NOMO-1 treated with DMSO at 0.1 percent for 48 hours (cell line): ENCODE data around the gene STARD3.

Source experiments
- DNase-seq: peaks from one replicate; lab custom pipeline; 2025; ENCODE audit not compliant: unreplicated experiment; lab: John Stamatoyannopoulos, UW

STARD3 gene

DNA sequence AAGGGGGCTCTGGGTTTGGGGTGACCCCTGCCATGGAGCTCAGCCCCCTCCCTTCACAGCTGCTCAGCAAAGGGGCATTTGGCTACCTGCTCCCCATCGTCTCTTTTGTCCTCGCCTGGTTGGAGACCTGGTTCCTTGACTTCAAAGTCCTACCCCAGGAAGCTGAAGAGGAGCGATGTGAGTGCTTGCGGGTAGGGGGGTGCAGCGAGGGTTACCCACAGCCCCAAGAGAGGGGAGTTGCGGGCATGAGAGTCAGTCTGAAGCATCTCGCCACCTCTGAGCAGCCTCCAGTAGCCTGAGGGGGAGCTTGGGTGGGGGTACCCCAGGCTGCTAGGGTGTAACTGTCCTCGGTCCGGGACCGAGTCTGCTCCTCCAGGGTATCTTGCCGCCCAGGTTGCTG is 21.4 kb downstream of the STARD3 start:
- DNase-seq = no peak

DNA sequence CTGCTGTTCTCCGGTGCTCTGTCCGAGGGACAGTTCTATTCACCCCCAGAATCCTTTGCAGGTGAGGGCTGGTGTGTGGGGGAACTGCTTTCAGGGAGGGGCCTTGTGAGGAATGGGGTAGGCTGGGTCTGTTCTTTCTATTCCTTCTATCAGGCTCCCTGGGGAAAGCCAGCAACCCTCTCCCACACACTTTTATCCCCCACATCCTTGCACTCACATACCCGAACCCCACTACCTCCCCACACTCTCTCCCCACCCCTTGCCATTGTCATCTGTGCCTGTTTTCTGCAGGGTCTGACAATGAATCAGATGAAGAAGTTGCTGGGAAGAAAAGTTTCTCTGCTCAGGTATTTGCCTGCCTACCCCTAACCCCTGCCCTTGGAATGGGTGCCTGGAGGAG is 21.8 kb downstream of the STARD3 start:
- DNase-seq = no peak

DNA sequence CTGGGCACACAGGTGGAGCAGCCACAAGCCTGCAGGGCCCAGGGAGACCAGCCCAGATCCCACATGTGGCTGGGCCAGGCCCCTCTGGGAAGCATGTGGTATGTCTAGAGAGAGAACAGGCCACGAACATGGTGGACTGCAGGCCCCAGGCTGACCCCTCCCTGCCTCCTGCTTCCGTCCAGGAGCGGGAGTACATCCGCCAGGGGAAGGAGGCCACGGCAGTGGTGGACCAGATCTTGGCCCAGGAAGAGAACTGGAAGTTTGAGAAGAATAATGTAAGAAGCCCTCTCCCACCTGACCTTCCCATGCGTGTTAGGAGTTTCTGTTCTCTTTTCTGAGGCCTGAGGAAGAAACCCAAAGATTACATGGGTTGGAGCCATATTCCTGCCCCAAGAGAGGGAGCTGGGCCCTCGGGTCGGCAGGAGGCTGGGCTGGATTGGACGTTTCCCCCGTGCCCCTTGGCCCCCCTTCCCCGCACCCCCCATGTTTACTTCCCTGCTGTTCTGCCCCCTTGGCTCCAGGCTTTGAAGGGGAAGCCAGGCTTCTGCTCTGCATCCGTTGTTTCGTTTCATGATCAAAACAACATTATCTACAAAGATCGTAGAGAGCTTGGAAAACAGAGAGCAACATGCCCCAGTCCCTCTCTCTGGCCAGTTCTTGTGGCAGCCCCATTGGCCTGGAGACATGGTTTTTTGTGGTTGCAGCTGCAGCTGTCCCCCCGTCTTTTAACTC is 22.5 kb downstream of the STARD3 start:
- DNase-seq = peak; percentile 27

DNA sequence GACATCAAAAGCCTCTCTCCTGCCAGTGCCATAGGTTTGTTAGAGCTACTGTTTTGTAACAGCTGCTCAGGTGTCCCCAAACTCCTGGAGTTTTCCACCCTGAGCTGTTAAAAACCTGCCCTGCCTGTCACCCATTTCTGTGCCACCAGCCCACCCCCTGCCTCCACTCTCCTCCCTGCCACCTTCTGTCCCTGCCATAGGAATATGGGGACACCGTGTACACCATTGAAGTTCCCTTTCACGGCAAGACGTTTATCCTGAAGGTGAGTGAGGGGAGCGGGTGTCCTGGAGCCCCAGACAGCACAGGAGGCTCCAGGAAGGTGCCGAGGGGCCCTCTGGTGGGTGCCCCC is 23.0 kb downstream of the STARD3 start:
- no peak for DNase-seq

DNA sequence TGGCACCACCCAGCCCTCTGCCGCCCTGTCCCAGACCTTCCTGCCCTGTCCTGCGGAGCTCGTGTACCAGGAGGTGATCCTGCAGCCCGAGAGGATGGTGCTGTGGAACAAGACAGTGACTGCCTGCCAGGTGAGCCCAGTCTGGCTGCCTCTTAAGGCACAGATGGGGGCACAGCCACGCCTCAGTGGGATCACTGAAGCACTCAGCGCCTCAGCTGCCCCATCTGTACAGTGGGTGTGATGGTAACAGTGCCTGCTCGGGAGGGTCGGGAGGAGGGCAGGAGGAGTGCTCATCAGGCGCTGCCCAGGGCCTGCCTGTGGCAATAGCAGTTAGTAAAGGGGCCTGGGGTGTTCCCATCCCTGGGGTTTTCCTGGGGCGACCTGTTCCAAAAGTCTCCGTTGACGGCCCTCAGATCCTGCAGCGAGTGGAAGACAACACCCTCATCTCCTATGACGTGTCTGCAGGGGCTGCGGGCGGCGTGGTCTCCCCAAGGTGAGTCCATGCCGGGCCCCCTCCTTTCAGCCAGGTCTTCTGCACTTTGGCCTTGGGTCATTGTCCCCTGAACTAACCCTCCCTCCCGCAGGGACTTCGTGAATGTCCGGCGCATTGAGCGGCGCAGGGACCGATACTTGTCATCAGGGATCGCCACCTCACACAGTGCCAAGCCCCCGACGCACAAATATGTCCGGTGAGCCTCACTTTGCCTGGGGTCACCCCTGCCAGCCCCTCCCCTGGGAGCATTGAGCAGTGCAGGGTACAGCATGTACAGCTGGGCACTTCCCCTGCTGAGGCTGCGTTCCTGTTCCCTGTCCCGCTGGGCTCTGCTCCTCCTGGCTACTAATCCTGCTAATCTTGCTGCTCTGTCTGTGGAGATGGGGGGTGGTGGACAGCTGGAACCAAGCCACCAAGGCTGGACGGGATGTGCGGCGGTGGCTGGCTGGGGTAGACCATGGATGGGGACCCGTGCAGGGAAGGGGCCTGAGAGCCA is 23.7 kb downstream of the STARD3 start:
- DNase-seq = no peak

DNA sequence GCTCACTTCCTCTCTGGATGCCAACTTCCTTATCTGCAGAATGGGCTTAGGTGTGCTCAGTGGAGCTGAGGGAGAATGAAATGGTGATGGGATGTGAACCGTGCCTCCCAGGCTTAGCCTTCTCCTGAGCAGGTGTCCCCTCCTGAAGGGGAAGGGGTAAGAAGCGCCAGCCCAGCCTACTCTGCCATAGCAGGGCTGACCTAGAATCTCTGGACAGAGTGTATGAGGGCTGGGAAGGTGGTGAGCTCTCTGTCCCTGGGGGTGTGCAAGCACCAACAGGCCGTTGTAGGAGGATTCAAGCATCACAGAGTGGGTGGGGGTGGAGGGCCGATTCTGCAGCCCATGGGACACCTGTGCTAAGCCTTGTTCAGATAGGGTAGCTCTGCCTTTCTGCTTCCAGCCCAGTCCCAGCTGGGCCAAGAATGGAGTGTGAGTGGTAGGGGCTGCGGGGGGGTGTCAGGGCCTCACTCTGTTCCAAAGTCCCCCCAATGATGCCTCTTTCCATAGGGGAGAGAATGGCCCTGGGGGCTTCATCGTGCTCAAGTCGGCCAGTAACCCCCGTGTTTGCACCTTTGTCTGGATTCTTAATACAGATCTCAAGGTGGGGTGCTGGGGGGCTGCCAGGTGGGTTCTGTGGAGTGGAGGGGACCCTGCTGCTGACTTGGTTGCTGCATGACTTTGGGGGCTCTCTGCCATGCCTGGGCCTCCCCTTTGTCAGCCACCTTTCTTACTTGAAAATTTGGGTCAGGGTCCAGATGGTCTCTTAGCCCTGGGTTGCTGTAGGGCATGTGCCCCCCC is 25.0 kb downstream of the STARD3 start:
- DNase-seq = no peak

DNA sequence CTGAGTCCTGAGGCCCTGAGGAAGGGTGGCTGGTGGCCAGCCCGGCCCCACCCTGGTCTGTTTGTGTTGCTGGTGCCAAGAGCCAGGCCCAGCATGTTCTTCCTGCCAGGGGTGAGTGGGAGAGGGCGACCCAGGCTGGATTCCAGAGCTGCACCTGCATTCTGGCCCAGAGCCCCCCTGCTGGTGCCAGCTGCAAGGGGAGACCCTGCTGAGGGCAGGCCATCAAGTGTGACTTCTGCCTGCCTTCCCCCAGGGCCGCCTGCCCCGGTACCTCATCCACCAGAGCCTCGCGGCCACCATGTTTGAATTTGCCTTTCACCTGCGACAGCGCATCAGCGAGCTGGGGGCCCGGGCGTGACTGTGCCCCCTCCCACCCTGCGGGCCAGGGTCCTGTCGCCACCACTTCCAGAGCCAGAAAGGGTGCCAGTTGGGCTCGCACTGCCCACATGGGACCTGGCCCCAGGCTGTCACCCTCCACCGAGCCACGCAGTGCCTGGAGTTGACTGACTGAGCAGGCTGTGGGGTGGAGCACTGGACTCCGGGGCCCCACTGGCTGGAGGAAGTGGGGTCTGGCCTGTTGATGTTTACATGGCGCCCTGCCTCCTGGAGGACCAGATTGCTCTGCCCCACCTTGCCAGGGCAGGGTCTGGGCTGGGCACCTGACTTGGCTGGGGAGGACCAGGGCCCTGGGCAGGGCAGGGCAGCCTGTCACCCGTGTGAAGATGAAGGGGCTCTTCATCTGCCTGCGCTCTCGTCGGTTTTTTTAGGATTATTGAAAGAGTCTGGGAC is 25.8 kb downstream of the STARD3 start:
- no peak for DNase-seq

DNA sequence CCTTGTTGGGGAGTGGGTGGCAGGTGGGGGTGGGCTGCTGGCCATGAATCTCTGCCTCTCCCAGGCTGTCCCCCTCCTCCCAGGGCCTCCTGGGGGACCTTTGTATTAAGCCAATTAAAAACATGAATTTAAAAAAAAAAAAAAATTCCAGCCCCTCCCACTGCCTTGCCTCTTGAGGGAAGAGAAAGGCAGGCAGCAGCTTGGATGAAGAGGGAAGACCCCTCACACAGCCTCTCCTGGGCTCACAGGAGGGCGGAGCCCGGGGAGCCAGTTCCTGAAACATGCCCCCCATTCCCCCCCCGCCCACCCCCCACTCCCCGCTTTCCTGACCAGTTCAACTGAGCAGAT is 26.4 kb downstream of the STARD3 start:
- no peak for DNase-seq

DNA sequence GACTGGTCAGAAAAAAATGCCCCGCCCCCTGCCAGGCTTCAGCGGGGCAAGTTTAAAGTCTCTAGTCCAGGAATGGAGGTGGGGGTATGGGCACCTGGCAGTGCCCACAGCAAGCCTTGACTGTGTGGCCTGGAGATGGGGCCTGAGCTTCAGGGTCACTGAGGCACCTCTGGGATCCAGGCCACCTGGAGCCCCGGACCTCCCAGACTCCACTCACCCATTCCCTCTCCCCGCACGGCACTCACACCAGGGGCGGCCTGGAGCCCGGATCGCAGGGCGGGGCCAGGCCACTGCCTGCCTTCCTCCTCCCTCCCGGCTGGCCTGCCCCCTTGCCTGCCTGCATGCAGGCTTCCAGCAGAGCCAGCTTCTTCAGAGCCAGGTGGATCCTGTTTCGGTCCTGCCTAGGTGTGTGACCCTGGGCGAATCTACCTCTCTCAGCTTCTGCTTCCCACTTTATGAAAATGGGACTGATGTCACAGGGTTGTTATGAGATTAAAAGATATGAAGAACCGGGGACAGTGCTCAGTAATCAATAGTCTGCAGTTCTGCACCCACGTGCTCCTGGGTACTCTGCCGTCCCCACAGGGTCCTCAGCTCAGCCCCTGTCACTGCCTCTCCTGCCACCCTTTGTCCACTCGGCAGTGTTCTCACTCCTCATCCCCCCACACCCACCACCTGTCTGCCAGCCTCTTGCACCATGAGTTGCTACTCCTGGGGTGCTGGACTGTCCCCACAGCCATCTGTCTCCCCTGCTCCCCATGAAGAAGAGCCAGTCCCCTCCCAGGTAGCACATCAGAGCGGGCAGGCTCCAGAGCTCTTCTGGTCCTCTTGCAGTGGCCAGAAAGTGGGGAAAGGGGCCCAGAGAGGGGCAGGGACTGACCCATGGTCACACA is 27.0 kb downstream of the STARD3 start:
- DNase-seq = no peak

DNA sequence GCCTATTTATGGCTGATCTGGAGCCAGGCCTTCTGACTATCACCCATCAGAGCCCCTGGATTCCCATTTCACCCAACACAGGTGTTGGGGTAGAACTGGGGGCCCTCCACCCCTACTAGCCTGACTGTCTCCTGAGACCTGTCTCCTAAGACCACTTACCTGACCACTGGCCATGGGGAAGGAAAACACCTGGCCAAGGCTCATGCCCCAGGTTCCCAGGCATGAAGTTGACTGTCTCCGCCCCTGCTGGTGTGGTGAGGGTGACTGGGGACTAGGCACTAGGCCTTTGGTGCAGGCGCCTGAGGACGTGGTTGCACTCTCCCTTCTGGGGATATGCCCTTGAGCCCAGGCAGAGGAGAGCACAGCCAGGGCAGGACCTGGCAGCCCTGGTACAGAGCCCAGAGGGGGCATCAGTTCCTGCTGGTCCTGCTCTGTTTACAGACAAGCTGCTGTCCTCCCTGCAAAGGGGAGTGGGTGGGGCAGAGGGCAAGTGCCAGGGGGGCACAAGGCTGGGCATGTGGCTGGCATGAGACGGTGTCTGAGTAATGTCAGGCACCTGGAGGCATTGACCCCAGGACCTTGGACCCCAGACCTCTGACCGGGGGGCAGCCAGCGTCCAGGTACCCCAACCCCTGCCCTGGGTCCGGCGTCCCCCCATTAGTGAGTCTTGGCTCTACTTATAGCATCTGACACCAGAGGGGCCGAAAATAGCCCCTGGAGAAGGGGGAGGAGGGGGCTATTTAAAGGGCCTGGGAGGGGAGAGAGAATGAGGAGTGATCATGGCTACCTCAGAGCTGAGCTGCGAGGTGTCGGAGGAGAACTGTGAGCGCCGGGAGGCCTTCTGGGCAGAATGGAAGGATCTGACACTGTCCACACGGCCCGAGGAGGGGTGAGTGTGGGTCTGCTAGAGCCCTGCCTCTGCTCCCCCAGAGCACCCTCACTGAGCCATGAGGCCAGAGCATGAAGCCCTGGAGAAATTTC is 27.9 kb downstream of the STARD3 start, which contains the start of gene TCAP:
Gene TCAP, plus strand, starts transcription at position 769 of the 981 bp plus-strand sequence. Its CDS starts 11 bp downstream, at position 780.
- DNase-seq = no peak

DNA sequence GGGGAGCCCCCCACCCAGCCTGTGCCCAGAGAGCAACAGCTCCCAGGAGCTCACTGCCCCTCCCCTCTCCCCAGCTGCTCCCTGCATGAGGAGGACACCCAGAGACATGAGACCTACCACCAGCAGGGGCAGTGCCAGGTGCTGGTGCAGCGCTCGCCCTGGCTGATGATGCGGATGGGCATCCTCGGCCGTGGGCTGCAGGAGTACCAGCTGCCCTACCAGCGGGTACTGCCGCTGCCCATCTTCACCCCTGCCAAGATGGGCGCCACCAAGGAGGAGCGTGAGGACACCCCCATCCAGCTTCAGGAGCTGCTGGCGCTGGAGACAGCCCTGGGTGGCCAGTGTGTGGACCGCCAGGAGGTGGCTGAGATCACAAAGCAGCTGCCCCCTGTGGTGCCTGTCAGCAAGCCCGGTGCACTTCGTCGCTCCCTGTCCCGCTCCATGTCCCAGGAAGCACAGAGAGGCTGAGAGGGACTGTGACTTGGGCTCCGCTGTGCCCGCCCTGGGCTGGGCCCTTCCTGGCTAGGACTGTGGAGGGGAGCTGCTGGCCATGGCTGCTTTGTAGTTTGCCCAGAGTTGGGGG is 28.8 kb downstream of the STARD3 start:
- no peak for DNase-seq

DNA sequence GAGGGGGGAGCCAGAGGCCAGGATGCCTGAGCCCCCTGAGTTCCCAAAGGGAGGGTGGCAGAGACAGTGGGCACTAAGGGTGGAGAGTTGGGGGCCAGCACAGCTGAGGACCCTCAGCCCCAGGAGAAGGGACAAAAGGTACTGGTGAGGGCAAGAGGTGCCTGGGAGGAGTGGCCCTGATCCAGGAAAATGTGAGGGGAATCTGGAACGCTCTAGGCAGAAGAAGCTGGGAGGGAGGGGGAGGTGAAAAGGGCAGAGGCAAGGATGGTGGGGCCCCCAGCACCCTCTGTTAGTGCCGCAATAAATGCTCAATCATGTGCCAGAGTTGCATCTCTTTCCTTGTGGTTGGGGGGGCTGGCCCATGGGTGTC is 29.3 kb downstream of the STARD3 start:
- no peak for DNase-seq

DNA sequence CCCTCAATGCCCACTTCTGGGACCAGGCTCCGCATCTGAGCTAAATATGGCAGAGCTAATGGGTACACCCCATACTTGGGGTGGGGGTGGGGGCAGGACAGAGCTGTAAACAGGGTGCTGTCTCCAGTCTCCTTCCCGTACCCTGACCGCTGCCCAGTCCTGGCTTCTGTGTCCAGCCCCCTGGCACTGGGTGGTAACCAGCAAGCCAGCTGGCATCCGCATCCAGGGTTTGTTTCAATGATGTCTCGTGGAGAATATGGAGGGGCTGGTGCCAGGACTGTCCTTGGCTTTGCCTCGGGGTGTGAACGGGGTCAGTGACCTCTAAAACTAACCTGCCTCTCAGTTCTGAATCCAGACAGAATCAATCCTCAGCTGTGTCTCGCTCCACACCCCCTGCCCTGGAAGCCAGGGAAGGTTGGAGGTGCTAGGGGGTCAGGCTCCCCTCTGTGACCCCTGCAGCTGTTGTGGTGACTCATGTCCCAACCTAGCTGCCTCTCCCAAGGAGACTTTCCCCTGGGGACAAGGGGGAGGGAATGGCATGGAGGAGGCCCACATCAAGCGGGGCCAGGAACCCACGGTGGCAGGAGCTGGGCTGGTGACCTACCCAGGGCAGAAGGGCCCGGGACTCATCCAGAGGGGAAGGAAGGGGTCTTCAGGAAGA is 29.8 kb downstream of the STARD3 start:
- peak; percentile 12 for DNase-seq

DNA sequence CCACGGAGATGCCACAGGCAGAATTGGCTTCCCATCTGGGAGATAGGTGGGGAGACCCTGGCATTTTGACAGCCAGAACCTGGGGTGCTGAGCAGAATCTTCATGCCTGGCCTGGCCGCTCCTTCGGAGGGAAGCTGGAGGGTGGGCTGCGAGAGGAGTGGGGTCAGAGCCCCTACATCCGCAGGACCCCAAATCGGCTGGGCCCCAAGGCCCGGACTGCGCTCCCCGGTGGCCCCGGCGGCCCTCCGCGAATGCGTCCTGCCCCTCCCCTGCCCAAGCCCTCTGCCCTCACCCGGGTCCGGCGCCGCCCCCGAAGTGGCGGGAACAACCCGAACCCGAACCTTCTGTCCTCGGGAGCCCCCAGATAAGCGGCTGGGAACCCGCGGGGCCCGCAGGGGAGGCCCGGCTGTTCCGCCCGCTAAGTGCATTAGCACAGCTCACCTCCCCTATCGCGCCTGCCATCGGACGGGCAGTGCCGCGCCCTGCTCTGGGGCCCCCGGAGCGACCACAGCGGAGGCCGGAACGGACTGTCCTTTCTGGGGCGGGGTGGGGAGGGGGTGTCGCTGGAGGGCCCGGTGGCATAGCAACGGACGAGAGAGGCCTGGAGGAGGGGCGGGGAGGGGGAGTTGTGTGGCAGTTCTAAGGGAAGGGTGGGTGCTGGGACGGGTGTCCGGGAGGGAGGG is 30.5 kb downstream of the STARD3 start:
- no peak for DNase-seq

DNA sequence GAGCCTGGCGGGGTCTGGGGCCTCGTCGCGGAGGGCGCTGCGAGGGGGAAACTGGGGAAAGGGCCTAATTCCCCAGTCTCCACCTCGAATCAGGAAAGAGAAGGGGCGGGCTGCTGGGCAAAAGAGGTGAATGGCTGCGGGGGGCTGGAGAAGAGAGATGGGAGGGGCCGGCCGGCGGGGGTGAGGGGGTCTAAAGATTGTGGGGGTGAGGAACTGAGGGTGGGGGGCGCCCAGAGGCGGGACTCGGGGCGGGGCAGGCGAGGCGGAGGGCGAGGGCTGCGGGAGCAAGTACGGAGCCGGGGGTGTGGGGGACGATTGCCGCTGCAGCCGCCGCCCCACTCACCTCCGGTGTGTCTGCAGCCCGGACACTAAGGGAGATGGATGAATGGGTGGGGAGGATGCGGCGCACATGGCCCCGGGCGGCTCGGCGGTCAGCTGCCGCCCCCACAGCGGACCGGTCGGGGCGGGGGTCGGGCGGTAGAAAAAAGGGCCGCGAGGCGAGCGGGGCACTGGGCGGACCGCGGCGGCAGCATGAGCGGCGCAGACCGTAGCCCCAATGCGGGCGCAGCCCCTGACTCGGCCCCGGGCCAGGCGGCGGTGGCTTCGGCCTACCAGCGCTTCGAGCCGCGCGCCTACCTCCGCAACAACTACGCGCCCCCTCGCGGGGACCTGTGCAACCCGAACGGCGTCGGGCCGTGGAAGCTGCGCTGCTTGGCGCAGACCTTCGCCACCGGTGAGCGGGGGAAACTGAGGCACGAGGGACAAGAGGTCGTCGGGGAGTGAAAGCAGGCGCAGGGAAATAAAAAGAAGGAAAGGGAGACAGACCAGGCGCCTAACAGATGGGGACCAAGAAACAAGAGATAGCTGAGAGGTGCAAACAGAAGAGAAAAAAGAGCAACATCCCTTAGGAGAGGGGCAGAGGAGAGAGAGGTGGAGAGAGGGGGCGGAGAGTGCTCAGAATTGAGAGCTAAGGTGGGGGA is 31.3 kb downstream of the STARD3 start, which contains the start of gene PNMT:
Gene PNMT, plus strand, starts transcription at position 509 of the 980 bp plus-strand sequence. Its CDS starts 23 bp downstream, at position 532.
- peak; percentile 32 for DNase-seq
